SK-N-SH treated with all-trans-retinoic acid at 6 μM for 48 hours (cell line): ENCODE data around the gene PLXND1.

Source experiments
- ATAC-seq: fragments of 200-7000 bp; cut with Tn5 transposase; 3 replicates; pipeline ENCODE4 v1.9.1; 2020; ENCODE audit warnings: mild to moderate bottlenecking, moderate library complexity
- ARNTL ChIP-seq: fragments of 450-650 bp; formaldehyde crosslinking; IDR thresholded peaks from 2 replicates; pipeline ENCODE4 v1.5.0; 2020; ENCODE audit warnings: low read depth, mild to moderate bottlenecking, moderate library complexity, borderline replicate concordance
- BACH2 ChIP-seq: fragments of 250-450 bp; sonication (Bioruptor Pico); IDR thresholded peaks from 2 replicates; pipeline ENCODE4 v1.9.0; 2021; ENCODE audit warnings: mild to moderate bottlenecking, borderline replicate concordance
- CSDC2 ChIP-seq: fragments of 250-450 bp; sonication (Bioruptor Pico); IDR thresholded peaks from 2 replicates; pipeline ENCODE4 v1.5.0; 2020; ENCODE audit warnings: mild to moderate bottlenecking, moderate library complexity
- ESRRG ChIP-seq: fragments of 250-450 bp; sonication (Bioruptor Pico); IDR thresholded peaks from 2 replicates; pipeline ENCODE4 v1.6.1; 2021; ENCODE audit warnings: mild to moderate bottlenecking
- GLIS3 ChIP-seq: fragments of 250-450 bp; sonication (Bioruptor Pico); IDR thresholded peaks from 2 replicates; pipeline ENCODE4 v1.5.0; 2020; ENCODE audit warnings: mild to moderate bottlenecking, moderate library complexity
- ISL1 ChIP-seq: fragments of 250-450 bp; sonication (Bioruptor Pico); IDR thresholded peaks from 2 replicates; pipeline ENCODE4 v2.1.2; 2022; ENCODE audit warnings: mild to moderate bottlenecking, moderate library complexity
- OSR1 ChIP-seq: fragments of 250-450 bp; sonication (Bioruptor Pico); IDR thresholded peaks from 2 replicates; pipeline ENCODE4 v1.8.0; 2022; ENCODE audit warnings: moderate library complexity, mild to moderate bottlenecking, inconsistent platforms
- PATZ1 ChIP-seq: fragments of 250-450 bp; sonication (Bioruptor Pico); IDR thresholded peaks from 2 replicates; pipeline ENCODE4 v1.8.0; 2020; ENCODE audit warnings: mild to moderate bottlenecking, moderate library complexity, borderline replicate concordance
- PPARA ChIP-seq: fragments of 250-450 bp; sonication (Bioruptor Pico); IDR thresholded peaks from 2 replicates; pipeline ENCODE4 v1.5.0; 2020; ENCODE audit warnings: mild to moderate bottlenecking, borderline replicate concordance
- RARB ChIP-seq: fragments of 250-450 bp; sonication (Bioruptor Pico); IDR thresholded peaks from 2 replicates; pipeline ENCODE4 v1.8.0; 2021; ENCODE audit warnings: mild to moderate bottlenecking, moderate library complexity
- SNAI2 ChIP-seq: fragments of 250-450 bp; sonication (Bioruptor Pico); IDR thresholded peaks from 2 replicates; pipeline ENCODE4 v1.5.0; 2020; ENCODE audit warnings: mild to moderate bottlenecking, moderate library complexity
- TCF4 ChIP-seq: fragments of 250-450 bp; sonication (Bioruptor Pico); IDR thresholded peaks from 2 replicates; pipeline ENCODE4 v1.8.0; 2021; ENCODE audit warnings: mild to moderate bottlenecking, moderate library complexity, borderline replicate concordance
- TOX ChIP-seq: fragments of 250-450 bp; sonication (Bioruptor Pico); IDR thresholded peaks from 2 replicates; pipeline ENCODE4 v1.8.0; 2021; ENCODE audit warnings: mild to moderate bottlenecking, moderate library complexity, borderline replicate concordance
- ZFP3 ChIP-seq: fragments of 250-450 bp; sonication (Bioruptor Pico); IDR thresholded peaks from 2 replicates; pipeline ENCODE4 v1.5.0; 2020; ENCODE audit warnings: mild to moderate bottlenecking, moderate library complexity
- ZFP30 ChIP-seq: fragments of 450-650 bp; formaldehyde crosslinking; IDR thresholded peaks from 2 replicates; pipeline ENCODE4 v1.5.0; 2022; ENCODE audit warnings: mild to moderate bottlenecking, moderate library complexity
- ZNF565 ChIP-seq: fragments of 450-650 bp; formaldehyde crosslinking; conservative IDR thresholded peaks from 2 replicates; pipeline ENCODE4 v1.5.0; 2020; ENCODE audit warnings: low read depth, mild to moderate bottlenecking, moderate library complexity
- ZNF70 ChIP-seq: fragments of 450-650 bp; formaldehyde crosslinking; IDR thresholded peaks from 2 replicates; pipeline ENCODE4 v1.5.0; 2020; ENCODE audit warnings: mild to moderate bottlenecking, moderate library complexity
- ZNF8 ChIP-seq: fragments of 450-650 bp; formaldehyde crosslinking; IDR thresholded peaks from 2 replicates; pipeline ENCODE4 v1.5.0; 2020; ENCODE audit warnings: mild to moderate bottlenecking, moderate library complexity
- TF ChIP-seq, protein P1 (sequence below): fragments of 250-450 bp; sonication (Bioruptor Pico); IDR thresholded peaks from 2 replicates; pipeline ENCODE4 v1.5.0; 2020; ENCODE audit warnings: mild to moderate bottlenecking, moderate library complexity
- TF ChIP-seq, protein P2 (sequence below): fragments of 250-450 bp; sonication (Bioruptor Pico); IDR thresholded peaks from 2 replicates; pipeline ENCODE4 v1.5.1; 2021; ENCODE audit warnings: mild to moderate bottlenecking, moderate library complexity
- TF ChIP-seq, protein P3 (sequence below): fragments of 250-450 bp; sonication (Bioruptor Pico); IDR thresholded peaks from 2 replicates; pipeline ENCODE4 v1.5.1; 2020; ENCODE audit warnings: low read depth, mild to moderate bottlenecking, moderate library complexity
- TF ChIP-seq, protein P4 (sequence below): fragments of 250-450 bp; sonication (Bioruptor Pico); IDR thresholded peaks from 2 replicates; pipeline ENCODE4 v1.8.0; 2021; ENCODE audit warnings: low read depth, mild to moderate bottlenecking, moderate library complexity, borderline replicate concordance

Gene PLXND1

GRCh38 chr3:129636082-129636481 lies 29.6 kb upstream of the PLXND1 start:
- TF ChIP-seq ESRRG (CRISPR knock-in tag) (no peak), ZNF565 (CRISPR knock-in tag) (no peak), ZNF8 (no peak), ZNF70 (CRISPR knock-in tag) (no peak), TCF4 (CRISPR knock-in tag) (no peak), RARB (CRISPR knock-in tag) (no peak), OSR1 (no peak), SNAI2 (CRISPR knock-in tag) (no peak), CSDC2 (CRISPR knock-in tag) (no peak), ZFP3 (CRISPR knock-in tag) (no peak), BACH2 (CRISPR knock-in tag) (no peak), GLIS3 (CRISPR knock-in tag) (no peak)
- TF ChIP-seq, protein P1, sequence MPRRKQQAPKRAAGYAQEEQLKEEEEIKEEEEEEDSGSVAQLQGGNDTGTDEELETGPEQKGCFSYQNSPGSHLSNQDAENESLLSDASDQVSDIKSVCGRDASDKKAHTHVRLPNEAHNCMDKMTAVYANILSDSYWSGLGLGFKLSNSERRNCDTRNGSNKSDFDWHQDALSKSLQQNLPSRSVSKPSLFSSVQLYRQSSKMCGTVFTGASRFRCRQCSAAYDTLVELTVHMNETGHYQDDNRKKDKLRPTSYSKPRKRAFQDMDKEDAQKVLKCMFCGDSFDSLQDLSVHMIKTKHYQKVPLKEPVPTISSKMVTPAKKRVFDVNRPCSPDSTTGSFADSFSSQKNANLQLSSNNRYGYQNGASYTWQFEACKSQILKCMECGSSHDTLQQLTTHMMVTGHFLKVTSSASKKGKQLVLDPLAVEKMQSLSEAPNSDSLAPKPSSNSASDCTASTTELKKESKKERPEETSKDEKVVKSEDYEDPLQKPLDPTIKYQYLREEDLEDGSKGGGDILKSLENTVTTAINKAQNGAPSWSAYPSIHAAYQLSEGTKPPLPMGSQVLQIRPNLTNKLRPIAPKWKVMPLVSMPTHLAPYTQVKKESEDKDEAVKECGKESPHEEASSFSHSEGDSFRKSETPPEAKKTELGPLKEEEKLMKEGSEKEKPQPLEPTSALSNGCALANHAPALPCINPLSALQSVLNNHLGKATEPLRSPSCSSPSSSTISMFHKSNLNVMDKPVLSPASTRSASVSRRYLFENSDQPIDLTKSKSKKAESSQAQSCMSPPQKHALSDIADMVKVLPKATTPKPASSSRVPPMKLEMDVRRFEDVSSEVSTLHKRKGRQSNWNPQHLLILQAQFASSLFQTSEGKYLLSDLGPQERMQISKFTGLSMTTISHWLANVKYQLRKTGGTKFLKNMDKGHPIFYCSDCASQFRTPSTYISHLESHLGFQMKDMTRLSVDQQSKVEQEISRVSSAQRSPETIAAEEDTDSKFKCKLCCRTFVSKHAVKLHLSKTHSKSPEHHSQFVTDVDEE (CRISPR knock-in tag) = no peak
- TF ChIP-seq, protein P2, sequence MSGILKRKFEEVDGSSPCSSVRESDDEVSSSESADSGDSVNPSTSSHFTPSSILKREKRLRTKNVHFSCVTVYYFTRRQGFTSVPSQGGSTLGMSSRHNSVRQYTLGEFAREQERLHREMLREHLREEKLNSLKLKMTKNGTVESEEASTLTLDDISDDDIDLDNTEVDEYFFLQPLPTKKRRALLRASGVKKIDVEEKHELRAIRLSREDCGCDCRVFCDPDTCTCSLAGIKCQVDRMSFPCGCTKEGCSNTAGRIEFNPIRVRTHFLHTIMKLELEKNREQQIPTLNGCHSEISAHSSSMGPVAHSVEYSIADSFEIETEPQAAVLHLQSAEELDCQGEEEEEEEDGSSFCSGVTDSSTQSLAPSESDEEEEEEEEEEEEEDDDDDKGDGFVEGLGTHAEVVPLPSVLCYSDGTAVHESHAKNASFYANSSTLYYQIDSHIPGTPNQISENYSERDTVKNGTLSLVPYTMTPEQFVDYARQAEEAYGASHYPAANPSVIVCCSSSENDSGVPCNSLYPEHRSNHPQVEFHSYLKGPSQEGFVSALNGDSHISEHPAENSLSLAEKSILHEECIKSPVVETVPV (CRISPR knock-in tag) = no peak
- TF ChIP-seq, protein P3, sequence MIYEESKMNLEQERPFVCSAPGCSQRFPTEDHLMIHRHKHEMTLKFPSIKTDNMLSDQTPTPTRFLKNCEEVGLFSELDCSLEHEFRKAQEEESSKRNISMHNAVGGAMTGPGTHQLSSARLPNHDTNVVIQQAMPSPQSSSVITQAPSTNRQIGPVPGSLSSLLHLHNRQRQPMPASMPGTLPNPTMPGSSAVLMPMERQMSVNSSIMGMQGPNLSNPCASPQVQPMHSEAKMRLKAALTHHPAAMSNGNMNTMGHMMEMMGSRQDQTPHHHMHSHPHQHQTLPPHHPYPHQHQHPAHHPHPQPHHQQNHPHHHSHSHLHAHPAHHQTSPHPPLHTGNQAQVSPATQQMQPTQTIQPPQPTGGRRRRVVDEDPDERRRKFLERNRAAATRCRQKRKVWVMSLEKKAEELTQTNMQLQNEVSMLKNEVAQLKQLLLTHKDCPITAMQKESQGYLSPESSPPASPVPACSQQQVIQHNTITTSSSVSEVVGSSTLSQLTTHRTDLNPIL = no peak
- TF ChIP-seq, all 23 proteins: peak for 0
- ATAC-seq = no peak

DNA sequence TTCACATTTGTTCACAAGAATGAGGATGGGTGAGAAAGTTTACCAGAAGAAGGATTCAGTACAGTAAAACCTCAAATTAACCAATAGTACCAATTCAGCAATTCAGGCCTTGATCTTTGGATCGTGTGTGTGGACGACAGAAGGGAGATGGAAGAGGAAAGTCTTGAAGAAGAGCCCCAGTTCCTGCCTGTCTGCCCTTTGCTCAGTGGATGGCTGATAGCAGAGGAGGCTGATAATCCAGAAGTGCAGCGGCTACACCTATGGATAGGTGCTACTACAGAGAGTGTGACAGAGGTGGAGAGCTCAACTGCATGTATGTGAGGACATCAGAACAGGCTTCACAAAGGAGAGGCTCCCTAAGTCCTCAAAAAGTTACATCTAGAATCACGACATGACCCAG lies 29.2 kb upstream of the PLXND1 start:
- TF ChIP-seq, protein P4, sequence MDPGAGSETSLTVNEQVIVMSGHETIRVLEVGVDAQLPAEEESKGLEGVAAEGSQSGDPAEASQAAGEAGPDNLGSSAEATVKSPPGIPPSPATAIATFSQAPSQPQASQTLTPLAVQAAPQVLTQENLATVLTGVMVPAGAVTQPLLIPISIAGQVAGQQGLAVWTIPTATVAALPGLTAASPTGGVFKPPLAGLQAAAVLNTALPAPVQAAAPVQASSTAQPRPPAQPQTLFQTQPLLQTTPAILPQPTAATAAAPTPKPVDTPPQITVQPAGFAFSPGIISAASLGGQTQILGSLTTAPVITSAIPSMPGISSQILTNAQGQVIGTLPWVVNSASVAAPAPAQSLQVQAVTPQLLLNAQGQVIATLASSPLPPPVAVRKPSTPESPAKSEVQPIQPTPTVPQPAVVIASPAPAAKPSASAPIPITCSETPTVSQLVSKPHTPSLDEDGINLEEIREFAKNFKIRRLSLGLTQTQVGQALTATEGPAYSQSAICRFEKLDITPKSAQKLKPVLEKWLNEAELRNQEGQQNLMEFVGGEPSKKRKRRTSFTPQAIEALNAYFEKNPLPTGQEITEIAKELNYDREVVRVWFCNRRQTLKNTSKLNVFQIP (CRISPR knock-in tag) = no peak
- no peak for TF ChIP-seq GLIS3 (CRISPR knock-in tag)
- TF ChIP-seq PATZ1 = no peak
- no peak for TF ChIP-seq PPARA
- TF ChIP-seq ZFP30 (CRISPR knock-in tag) = no peak
- no peak for TF ChIP-seq ESRRG (CRISPR knock-in tag)
- no peak for TF ChIP-seq ISL1 (CRISPR knock-in tag)
- no peak for TF ChIP-seq ARNTL (CRISPR knock-in tag)
- TF ChIP-seq, all 23 proteins: peak for 0
- ATAC-seq = no peak

- TF ChIP-seq ZNF8 (no peak), PATZ1 (no peak), TOX (CRISPR knock-in tag) (no peak), PPARA (no peak), GLIS3 (CRISPR knock-in tag) (no peak), ZFP30 (CRISPR knock-in tag) (no peak), ZNF565 (CRISPR knock-in tag) (no peak)
- TF ChIP-seq, protein P4 (CRISPR knock-in tag) = no peak
- TF ChIP-seq, protein P2 (CRISPR knock-in tag) = no peak
Measured at GRCh38 chr3:129633751-129634481, 27.4 kb upstream of the PLXND1 start.

More at GRCh38 chr3:129633751-129634481, 27.4 kb upstream of the PLXND1 start:
- no peak for ATAC-seq
